ENCODE measurements around the gene IFITM1.

- TF ChIP-seq, protein P1, sequence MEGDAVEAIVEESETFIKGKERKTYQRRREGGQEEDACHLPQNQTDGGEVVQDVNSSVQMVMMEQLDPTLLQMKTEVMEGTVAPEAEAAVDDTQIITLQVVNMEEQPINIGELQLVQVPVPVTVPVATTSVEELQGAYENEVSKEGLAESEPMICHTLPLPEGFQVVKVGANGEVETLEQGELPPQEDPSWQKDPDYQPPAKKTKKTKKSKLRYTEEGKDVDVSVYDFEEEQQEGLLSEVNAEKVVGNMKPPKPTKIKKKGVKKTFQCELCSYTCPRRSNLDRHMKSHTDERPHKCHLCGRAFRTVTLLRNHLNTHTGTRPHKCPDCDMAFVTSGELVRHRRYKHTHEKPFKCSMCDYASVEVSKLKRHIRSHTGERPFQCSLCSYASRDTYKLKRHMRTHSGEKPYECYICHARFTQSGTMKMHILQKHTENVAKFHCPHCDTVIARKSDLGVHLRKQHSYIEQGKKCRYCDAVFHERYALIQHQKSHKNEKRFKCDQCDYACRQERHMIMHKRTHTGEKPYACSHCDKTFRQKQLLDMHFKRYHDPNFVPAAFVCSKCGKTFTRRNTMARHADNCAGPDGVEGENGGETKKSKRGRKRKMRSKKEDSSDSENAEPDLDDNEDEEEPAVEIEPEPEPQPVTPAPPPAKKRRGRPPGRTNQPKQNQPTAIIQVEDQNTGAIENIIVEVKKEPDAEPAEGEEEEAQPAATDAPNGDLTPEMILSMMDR (IDR thresholded peaks at IDR 0.05), result no peak
- no peak for TF ChIP-seq POLR2A (IDR thresholded peaks at IDR 0.05)
These were observed 8.0 kb upstream of the IFITM1 start for GRCh38 chr11:305844-306211.

All from tibial nerve (tissue), 3 donors.